Body of pancreas (tissue), 4 donors: ENCODE measurements around the gene KRTAP3-1.

Source experiments
- POLR2A ChIP-seq, 3 donors: fragments of 450-650 bp; IDR thresholded peaks; one replicate each; pipeline ENCODE4 v1.6.1; 2016; ENCODE audit warnings: antibody characterized with exemption in 3 of 3, mild to moderate bottlenecking in 2 of 3
- TF ChIP-seq, protein P1 (sequence below), 7 experiments: fragments of 450-650 bp in 4 of 7; fragments of 200-600 bp in 3 of 7; sonication (generic) in 3 of 7; IDR thresholded peaks; one replicate each; pipeline ENCODE4 v1.5.1; 2016 to 2019; ENCODE audit warnings: antibody characterized with exemption in 7 of 7

DNA sequence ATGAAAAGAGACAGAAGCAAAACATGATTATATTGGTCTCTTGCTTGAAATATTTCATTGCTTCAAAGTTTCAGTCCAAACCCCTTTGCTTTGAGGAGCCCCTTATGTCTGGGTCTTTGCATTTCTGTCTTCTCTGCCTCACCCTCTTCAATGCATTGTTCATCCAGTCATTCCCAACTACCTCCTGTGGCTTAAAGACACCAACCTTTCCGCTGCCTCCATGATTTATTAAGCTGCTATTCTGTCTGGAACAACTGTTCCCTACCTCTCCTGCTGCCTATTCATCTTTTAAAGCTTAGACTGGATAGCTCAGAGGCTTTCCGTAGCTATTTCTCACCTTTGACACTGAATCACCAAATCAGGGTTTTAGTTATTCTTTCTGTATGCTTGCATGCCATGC lies 11.6 kb downstream of the KRTAP3-1 start:
- no peak for TF ChIP-seq POLR2A (IDR thresholded peaks at IDR 0.05)
- TF ChIP-seq, protein P1, sequence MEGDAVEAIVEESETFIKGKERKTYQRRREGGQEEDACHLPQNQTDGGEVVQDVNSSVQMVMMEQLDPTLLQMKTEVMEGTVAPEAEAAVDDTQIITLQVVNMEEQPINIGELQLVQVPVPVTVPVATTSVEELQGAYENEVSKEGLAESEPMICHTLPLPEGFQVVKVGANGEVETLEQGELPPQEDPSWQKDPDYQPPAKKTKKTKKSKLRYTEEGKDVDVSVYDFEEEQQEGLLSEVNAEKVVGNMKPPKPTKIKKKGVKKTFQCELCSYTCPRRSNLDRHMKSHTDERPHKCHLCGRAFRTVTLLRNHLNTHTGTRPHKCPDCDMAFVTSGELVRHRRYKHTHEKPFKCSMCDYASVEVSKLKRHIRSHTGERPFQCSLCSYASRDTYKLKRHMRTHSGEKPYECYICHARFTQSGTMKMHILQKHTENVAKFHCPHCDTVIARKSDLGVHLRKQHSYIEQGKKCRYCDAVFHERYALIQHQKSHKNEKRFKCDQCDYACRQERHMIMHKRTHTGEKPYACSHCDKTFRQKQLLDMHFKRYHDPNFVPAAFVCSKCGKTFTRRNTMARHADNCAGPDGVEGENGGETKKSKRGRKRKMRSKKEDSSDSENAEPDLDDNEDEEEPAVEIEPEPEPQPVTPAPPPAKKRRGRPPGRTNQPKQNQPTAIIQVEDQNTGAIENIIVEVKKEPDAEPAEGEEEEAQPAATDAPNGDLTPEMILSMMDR (IDR thresholded peaks at IDR 0.05), result no peak
